EH (cell line): Measurements from ENCODE around the gene SSTR5.
A peak's percentile ranks its signal among the peaks of the same experiment; 100 is the strongest.

Source experiments
- DNase-seq: peaks from one replicate; pipeline ENCODE4 v3.0.0-alpha.2; 2015; ENCODE audit warnings: low read depth

SSTR5 gene

DNA sequence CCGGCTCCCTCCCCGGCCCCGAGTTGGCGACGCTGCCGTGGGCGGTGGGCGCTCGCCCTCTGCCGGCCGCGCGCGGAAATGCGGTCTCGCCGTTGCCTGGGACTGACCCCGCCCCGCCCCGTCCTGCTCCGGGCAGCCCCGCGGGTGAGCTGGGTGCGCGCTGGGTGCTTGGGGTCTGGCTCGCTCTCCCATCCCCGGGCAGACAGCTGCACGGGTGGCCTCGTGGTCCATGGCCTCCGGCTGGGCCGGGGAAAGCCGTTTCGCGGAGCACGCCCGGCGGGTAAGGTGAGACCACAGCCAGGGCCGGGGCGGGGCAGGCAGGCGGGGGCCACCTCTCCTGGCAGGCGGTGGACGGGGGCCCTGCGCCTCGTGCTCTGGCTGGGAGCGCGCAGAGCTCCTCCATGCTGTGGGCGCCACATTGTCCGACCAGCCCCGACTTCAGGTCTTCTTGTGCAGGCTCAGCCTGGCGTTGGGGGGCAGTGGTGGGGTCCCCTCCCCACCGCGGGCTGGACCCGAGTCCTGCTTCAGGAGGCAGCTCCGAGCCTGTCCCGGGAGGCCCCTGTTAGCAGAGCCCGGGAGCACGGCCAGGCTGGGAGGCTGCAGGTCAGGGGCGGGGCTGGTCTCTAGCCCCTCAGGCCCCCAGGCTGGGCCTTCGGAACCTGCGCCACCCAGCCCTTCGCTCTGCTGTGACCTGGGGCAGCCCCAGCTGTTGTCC is 30.5 kb downstream of the SSTR5 start:
- peak; percentile 42 for DNase-seq

GRCh38 chr16:1103636-1103980 is 31.1 kb downstream of the SSTR5 start:
- no peak for DNase-seq

GRCh38 chr16:1105888-1106620 is 33.5 kb downstream of the SSTR5 start:
- peak; percentile 60 for DNase-seq

- no peak for DNase-seq
These were observed 34.1 kb downstream of the SSTR5 start for GRCh38 chr16:1106659-1107058.

GRCh38 chr16:1107141-1107540 is 34.6 kb downstream of the SSTR5 start:
- DNase-seq, result no peak

GRCh38 chr16:1107731-1108130 is 35.2 kb downstream of the SSTR5 start:
- DNase-seq, result no peak

GRCh38 chr16:1108299-1109252 is 36.0 kb downstream of the SSTR5 start:
- DNase-seq, result peak; percentile 5

DNA sequence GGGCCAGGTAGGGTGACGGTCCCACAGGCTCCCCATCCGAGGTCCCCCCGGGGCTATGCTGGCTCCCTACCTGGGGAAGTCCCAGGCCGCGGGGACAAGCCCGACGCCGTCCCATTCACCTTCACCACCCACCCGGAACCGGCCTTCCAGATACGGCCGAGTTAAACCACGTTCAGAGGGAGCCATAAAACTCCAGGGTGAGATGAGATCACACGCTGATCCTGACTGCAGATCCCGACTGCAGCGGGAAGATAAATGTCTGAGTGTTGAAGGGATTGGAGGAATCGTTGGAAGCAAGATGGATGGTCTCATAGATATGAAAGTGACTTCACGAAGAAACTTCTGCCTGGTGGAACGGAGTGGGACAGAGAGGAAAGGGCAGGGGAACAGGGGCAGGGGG is 37.1 kb downstream of the SSTR5 start:
- no peak for DNase-seq

DNA sequence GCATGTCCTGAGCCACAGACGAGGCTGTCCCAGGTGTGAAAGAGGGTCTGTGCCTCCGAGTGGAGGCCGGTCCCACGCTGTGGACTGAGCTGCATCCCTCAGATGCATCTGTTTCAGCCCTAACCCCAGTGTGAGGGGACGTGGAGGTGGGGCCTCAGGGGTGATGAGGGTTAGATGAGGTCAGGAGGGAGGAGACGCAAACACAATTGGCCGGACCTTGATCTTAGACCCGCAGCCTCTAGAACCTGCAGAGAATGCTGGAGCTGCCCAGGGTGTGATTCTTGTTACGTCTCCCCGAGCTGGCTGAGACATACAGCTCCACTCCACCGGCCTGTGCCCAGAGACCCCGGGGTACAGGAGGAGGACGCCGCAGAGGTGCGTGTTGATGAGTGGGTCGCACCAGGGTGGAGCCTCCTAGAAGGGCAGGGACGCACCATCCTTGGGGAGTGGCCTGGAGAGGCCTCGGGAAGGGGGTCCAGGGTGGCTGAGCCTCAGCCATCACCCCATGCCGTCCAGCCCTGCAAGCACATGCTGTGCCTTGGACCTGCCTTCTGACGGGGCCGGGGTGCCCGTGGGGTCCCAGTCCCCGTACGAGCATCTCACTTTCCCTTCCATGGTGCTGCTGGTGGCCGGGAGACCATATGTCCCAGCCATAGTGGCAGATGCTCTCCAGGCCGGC is 40.1 kb downstream of the SSTR5 start:
- DNase-seq, result no peak

GRCh38 chr16:1113489-1113888 is 40.9 kb downstream of the SSTR5 start:
- DNase-seq, result no peak

GRCh38 chr16:1113889-1114526 is 41.5 kb downstream of the SSTR5 start:
- no peak for DNase-seq

- DNase-seq, result no peak
These were observed 44.1 kb downstream of the SSTR5 start for GRCh38 chr16:1116693-1117077.

DNA sequence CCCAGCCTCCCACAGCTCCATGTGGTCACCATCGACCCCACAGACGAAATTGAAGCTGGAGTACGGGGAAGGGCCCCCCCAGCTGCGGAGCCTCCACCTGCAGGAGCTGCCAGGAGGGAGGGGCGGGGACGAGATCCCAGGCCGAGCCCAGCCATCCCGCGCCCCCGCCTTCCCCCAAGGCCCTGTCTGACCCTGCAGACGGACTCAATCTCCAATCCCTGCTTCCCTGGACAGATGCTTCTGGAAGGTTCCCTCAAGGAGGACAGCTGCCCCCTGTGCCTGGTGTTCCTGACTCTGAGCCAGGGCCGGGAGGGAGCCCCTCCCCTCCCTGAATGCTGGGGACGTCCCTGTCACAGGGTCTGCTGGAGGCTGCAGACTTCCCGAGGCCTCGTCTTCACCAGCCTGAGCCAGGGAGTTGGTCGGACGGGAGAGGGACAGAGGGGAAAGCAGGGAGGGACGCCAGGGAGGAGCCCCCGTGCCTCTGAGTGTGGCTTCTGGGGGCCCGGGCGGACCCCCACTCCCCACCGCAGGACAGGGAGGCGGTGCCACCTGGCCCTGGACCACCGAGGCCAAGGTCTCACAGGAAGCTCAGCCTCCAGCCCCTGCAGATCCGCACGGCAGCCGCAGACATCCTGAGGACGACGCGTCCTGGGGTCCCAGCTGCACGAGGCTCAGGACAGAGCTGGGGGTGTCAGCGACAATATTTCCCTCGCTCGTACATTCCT is 44.8 kb downstream of the SSTR5 start:
- no peak for DNase-seq

- no peak for DNase-seq
These were observed 45.4 kb downstream of the SSTR5 start for GRCh38 chr16:1117926-1118325.

- no peak for DNase-seq
These were observed 46.6 kb downstream of the SSTR5 start for GRCh38 chr16:1119129-1119528.

DNA sequence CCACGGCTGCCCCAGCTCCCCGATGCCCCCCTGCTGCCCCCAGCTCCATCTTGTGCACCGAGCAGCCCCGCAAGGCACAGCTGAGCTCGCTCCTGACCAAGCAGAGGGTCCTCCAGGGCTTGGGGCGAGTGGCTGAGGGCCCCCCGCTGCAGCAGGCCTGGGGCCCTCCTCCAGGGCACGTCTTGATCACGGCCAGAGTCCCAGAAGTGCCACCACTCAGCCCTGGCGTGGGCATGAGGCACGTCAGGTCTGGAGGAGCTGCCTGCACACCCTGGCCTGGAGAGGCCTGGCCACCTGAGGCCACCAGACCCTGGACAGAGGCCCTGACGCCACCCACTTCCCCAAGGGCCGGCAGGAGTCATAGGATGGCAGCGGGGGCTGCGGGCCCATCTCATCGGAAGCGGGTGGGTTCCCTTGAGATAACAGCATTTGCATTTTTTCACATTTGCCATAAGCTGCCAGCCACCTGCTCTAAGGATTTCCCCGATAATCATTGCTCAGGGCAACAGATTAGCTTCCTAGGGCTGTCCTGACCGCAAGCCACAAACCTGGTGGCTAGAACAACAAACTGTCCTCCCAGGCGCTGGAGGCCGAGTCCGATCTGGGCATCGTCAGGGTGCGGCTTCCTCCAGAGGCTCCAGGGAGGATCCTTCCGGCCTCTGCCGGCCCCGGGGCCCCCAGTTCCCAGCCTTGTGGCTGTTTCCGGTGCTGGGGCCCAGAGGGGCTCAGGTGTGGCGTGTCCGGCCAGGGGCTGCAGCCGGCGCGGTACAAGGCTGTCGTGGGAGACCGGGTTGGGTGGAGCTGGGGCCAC is 47.4 kb downstream of the SSTR5 start:
- DNase-seq, result no peak

GRCh38 chr16:1120577-1120941 is 48.0 kb downstream of the SSTR5 start:
- DNase-seq, result no peak

- DNase-seq, result no peak
These were observed 48.5 kb downstream of the SSTR5 start for GRCh38 chr16:1121009-1121408.

GRCh38 chr16:1121601-1122397 is 49.3 kb downstream of the SSTR5 start:
- no peak for DNase-seq
